HG02763 (cell line): Measurements from ENCODE around the gene BNC1.
"Not testable (repeated sequence)": the region's sequence is repeated elsewhere in the genome, so short reads cannot be mapped to it uniquely, and the experiment has no call there.

ENCODE experiments used
- ATAC-seq: cut with Tn5 transposase; IDR thresholded peaks from one replicate; pipeline ENCODE4 v1.9.1; 2021; ENCODE audit warnings: mild to moderate bottlenecking, moderate library complexity; ENCODE audit not compliant: unreplicated experiment

The BNC1 gene

DNA sequence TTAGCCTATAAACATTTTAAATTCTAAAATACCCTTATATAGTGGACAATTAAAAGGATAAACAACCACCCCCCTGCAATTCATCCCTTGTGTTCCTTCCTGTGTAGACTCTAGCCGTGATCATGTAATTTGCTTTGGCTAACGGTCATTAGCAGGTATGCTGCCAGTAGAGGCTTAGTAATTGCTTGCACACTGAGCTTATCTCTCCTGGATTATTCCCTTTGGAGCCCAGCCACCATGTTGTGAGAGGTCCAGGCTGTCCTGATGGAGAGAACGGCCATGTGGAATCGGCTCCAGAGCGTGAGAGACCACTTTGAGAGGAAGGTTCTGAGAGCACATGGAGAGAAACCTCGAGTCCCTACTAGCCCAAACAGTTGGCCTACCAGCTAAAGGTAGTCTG, 11.0 kb upstream of the BNC1 start:
- no peak for ATAC-seq

DNA sequence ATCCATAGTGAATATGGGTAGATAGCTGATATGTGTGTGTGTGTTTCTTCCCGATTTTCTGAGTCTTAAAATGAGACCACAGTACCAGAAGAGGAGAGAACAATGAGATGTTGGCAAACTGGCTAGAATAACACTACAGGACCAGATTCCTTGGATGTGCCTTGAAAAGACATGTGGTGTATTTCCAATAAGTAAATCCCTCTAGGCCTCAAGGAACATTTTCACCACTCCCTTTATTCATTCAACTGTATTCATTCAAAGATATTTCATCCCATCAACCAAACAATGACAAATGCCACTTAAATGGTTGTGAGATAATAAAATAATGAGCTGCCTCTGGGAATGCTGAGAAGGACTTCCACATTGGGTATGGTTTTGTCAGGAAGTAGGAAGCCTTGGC, 8.7 kb upstream of the BNC1 start:
- no peak for ATAC-seq

DNA sequence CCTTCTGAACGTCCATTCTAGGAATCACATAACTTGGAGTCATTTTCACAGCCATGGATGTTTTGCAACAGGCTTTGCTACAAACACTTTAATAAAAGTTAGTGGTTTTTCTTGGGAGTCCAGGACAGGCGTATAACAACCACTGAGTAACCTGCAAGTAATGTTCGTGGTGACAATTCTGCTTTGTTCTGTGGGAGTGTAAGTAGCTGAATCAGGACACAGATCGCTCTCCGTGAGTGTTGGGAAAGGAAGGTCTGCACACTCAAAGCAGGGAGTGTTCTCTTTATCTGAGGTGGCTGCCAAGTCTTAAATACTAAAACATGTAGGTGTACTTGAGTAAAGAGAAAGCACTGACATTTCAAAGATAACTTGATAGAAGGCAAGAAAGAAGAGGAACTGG, 7.9 kb upstream of the BNC1 start:
- ATAC-seq = no peak

DNA sequence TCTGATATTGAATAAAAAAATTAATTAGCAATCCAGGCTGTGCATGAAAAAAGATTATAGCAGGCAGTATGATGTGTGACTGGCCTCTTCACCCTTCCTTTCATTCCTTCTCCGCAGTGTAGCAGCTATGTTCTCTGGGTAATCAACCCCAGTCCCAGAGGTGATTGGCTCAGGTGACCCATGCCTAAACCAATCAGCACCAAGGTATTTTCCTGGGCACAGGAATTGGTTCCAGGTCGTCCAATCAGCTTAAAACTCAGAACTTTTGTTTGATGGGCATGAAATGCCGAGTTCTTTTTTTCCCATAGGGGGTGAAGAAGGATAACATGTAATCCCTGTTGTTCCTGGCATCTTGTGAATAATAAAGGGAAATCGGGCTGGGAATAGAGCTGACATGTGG, 5.8 kb upstream of the BNC1 start:
- no peak for ATAC-seq

DNA sequence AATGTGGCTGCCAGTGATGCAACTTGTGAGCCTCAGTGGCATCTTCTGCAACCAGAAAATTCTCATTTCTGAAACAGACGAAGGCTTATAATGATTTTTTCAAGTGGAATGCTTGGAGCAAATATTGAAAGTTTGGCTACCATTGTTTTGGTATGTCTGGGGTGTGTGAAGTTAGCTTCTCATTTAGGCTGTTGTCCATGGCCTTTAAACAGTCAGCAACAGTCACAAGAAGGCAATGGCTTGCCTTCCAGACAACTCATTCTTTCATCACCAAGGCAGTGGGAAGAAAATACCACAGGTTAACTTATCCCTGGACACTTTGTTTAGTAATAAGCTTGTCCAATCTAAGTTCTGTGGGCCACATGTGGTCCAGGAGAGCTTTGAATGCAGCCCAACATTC, 4.7 kb upstream of the BNC1 start:
- ATAC-seq = no peak

DNA sequence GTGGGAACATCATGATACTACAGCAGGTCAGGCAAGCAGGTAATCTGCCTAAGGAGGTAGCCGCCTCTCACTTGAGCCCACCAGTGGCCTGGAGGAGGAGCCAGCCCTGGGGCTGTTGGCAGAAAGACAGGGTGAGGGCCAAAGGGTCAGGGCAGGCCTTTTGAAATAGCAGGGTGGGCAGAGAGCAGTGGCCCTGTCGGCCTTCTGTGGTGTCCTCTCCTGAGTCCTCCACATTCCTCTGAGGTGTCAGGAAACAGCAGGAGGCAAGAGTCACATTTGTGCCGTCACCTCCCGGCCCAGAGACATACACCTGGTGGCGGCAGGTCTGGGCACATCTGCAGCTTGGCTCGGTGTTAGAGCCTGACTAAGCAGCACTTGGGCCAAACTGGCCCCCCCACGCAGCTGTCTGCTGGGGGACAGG, 3.9 kb upstream of the BNC1 start:
- ATAC-seq = no peak

DNA sequence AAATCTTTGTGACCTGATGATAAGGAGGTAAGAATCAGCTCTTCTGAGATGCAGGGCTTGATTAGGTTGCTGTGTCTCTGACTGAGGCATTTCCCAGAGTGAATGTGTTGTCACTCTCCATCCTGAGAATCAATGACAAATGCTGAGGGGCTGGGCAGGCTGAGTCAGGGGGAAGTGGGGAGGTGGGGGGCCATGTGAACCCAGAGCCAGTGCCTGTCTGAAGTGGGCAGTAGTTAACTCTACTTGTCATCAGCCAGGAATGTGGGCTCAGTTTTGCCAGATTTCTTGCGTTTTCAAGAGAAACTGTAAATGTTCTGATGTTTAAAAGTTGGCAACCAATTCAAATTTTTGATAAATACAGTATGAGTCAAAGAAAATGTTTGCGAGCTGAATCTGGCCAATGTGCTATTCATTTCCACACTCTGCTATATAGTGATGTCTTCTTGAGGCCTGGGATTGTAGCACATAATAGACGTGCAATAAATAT, 3.1 kb upstream of the BNC1 start:
- ATAC-seq = no peak

DNA sequence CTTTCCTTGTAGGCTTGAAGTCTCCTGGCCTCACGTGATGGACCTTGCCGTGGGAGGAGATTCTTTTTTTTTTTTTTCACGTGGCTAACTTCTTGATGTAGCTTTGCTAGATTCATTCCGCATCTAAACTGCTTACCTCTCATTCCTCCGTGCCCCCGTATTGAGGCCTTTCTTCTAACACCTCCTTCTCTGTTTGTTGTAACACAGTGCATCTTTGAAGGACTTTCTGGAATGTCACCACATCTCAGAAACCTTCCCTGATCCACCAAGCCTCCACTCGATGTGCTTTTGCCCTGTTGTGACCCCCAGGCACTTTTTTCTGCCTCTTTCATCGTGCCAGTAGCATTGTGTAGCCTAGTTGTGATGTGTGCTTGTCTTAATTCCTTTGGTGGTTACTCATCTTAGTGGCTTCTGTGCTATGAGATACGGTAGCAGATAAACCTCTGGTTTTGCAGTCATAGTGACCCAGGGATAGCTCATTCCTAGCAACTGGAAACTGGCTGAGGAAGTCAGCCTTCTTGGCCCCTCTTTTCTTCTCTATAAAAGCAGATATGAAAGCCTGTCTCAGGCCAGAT, 1.6 kb upstream of the BNC1 start:
- no peak for ATAC-seq

DNA sequence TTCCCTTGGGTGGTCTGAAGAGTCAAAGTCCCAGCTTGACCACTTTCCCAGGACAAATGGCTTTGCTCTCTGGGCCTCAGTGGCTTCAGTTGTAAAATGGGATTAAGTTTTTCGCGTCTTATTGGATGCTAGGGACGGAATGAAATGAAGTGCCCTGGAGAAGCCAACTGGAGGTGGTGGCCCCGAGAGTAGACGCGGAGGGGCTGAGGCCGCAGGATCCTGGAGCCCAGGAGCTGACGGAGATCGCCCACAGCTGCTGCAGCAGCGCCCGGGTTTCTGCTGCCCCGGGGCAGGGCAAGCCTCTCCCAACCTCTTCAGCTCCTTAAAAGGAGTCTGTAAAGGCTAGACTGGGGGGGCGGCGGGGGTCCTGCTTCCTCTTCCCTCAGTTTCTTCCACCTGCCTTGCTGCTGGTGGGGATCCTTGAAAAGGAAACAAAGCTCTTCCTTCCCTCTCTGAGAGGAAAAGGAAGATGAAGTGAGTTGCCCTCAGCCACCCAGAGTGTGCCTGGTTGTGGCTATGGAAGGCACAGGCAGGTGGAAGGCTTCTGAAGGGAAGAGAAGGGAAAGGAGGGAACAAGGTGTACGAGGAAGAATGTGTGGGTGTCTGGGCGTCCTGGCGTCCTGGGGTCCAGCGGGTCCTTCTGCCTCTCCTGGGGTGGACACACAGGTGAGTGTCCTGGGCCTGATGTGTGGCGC, 967 bp upstream of the BNC1 start:
- no peak for ATAC-seq

DNA sequence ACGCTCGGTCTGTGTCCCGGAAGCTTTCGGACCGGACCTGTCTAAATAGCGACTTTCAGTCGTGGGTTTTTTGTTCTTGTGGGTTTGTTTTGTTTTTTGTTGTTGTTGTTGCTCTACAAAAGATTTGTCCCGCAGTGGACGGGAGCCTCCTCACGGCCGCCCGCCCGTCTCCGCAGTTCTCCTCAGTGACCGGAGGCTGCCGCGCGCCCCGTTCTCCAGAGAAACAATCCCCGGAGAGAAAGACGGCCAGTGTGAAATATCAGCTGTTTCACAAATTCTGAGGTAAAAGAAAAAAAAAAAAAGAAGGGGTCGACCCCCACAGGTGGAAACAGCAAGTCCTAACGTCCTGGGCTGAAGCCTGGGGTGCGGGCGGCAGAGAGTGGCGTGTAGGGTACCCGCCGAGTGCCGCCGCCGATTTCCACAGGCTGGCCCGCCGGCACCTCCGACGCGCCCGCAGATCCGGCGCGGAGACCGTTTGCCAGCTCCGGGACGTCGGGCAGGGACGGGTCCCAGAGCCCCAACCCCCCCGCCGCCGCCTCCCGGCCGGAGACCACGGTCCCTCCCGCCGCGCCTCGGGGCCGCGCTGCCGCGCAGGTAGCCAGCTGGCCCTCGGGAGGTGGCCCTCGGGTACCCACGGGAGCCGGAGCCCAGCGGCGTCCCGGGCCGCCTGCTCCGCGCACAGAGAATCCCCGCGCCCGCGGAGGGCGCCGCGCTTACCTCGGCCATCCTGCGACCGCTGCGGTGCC, 478 bp downstream of the BNC1 start:
- no peak for ATAC-seq

DNA sequence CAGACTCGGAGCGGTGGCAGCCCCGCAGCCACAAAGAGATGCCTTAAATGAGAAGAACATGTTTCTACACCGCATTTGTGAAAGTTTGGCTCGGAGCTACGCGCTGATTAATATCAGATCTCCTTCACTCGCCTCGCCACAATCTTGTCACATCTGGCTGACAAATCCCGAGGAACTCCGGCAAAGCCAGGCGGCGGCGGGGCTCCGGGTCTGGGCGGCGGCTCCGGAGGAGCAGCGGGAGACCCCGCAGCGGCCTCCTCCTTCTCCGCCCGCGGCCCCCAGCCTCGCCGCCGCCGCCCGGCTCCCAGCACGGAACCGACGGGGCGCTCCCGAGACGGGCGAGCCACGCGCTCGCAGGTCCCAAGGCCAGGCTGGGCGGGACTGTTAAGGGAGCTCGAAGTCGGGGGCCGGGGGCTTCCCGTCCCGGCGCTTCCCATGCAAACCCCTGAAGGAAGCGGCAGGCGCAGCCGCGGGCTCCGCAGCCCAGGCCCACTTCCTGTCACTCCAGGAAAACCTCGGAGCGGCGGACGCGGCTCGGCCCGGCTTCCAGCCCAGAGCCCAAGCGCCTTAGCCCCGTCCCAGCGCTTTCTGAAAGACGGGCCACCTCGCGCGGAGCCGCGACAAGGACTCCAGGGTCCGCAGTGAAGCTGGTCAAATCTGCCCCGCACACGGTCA, 1.2 kb downstream of the BNC1 start:
- ATAC-seq = no peak

DNA sequence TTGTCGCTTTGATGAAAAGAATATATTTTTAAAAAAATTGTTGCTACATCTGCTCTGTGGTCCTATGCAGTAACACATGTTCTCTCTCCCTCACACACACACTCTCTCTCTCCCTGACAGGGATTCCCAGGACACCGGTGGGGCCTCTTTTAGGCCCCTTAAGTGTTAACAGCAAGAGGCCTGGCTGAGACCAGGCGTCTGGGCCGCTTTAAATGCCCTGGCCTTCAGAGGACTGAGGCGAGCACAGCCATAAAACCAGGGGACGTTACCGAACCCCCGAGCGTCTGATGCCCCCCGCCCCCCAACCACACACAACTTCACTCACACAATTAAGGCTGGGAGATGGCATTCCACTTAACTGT, 1.7 kb downstream of the BNC1 start:
- ATAC-seq = no peak

DNA sequence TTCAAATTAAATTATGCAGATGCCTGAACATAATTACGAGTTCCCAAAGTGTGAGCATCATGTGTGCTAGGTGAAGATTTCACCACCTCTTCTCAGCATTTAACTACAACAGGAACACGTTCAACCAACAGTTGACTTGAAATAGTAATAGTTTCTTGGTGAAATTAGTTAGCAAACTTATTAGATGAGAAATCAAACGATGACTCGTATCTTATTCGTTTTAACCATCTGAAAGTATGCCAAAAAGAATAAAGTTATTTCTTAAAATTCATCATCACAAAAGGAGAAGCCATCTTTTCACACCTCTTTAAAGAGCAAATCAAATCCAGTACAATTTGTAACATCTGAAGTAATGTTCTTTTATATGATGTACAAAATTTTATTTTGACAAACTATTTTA, 2.3 kb downstream of the BNC1 start:
- ATAC-seq = no peak

DNA sequence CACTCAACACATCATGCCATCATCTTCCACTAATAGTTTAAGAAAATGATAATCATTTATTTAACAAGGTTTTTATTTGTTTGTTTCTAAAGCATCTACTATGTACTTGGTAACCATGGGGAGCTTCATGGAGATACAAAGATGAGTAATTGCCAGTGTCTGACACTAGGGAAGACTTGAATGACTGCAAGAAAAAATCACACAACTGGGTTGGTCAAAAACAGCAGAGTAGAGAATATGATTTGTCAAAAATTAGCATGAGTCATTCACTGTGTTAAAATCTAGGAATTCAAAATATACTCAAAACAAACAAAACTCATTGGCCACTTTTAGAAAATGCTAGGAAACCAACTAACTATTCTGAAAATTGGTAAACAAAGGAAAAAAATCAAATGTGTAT, 6.3 kb downstream of the BNC1 start:
- ATAC-seq = no peak

DNA sequence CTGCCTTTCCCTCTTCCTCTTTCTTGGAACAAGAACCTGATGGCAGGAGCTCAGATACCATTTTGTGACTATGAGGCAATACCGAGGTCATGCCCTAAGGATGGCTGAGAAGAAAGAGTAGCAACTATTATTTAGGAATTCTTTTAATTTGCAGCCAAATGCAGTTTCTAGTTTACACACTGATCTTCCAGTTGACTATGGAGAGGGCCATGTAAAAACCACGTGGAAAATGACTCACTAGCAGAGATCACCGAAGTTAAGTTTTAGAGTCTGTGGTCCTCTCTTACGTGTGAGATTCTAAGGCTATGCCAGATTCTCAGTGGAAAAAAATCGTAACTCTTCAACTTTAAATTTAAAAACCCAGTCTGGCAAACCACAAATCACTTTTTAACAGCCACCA, 7.8 kb downstream of the BNC1 start:
- ATAC-seq = no peak

DNA sequence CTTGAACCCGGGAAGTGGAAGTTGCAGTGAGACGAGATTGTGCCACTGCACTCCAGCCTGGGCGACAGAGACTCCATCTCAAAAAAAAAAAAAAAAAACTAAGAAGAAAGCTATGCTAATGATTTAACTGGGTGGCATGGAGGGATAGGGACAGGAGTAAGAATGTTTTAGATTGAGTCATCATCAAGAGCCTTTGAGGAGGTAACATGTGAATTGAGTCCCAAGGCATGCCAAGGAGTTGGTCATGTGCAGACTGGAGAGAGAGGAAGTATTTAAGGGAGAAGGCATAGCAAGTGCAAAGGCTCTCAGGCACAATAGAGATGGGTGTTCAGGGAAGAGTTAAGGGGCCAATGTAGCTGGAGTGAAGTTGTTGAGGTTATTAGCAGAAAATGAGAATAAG, 9.1 kb downstream of the BNC1 start:
- no peak for ATAC-seq

DNA sequence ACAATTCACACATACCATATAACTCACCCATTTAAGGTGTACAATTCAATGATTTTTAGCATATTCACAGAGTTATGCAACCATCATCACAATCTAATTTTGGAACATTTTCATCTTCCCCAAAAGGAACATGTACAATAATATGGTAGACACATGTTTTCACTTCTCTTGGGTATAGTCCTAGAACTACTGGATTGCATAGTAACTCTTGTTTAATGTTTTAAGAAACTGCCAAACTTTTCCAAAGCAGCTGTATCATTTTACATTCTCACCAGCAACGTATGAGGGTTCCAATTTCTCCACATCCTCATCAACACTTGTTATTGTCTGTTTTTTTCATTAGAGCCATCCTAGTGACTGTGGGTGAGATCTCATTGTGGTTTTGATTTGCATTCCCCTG, 14.3 kb downstream of the BNC1 start:
- no peak for ATAC-seq

DNA sequence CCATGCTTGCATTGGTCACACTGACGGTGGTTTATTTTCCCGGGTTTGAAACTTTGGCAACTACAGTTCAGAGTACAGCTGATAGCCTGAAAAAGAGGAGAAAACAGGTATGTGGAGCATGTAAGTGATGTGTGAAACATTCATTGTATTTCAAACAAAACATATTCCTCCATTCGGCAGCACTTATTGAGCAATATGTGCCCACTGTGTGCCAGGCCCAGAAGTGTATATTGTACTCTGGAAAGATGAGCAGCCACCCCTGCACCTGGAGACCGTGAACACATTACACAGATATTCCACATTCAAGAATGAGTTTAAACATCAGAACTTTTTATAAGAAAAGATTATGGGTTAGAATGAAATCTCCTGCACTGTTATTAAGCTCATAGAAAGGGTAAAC, 16.3 kb downstream of the BNC1 start:
- ATAC-seq = no peak

DNA sequence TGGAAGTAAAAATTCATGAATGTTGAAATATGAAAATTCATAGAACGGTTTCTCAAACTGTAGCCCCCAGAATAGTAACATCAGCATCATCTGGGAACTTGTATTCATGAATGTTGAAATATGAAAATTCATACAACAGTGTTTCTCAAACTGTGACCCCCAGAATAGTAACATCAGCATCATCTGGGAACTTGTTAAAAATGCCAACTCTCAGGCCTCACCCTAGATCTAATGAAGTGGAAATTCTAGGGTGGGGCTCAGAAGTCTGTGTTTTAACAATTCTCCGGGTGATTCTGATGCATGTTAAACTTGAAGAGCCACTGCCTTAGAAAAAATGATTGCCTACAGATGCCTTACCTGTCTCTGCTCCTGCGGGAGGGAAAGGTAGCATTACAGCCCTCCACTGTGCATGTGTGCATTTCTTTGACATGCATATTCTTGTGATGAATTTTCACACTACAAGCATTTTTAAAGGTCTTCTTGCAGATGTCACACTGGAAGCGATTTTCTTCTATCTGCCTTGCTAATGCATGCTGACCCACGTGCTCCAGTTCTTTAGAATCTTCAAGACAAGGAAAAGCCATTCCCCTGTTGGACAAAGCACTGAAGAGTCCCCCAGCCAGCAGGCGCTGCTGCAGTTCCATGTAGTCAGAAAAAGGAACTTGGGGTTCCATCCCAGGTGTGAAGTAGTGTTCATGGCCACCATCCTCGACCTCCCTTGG, 21.7 kb downstream of the BNC1 start:
- ATAC-seq = no peak

DNA sequence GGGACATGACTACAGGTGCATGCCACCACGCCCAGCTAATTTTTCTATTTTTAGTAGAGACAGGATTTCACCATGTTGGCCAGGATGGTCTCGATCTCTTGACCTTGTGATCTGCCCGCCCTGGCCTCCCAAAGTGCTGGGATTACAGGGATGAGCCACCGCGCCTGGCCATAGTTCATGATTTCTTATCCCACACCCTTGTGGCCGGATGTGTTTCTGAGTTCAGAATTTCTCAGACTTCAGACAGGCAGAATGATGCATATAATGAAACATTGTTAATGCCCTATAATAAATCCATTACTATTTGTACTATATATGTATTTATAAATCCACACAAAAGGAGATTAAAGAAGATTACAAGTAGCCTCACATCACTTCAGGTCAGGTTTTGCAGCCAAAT, 22.3 kb downstream of the BNC1 start:
- not testable (repeated sequence) for ATAC-seq

DNA sequence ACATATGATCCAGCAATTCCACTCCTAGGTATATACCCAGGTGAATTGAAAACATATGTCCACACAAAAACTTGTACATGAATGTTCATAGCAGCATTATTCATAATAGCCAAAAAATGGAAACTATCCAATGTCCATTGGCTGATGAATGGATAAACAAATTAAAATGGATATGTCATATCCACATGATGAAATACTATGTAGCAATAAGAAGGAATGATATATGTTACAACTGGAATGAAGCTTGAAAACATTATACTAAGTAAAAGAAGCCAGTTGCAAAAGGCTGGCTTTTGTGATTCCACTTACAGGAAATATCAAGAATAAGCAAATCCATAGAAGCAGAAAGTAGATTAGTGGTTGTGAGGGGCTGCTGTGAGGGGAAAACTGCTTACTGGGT, 33.7 kb downstream of the BNC1 start:
- no peak for ATAC-seq
